Neural progenitor cell (in vitro differentiated cells): Measurements from ENCODE around the gene MACROD1.

Experiments used
- CTCF ChIP-seq: fragments of 200-600 bp; sonication (generic); IDR thresholded peaks from 2 replicates; pipeline ENCODE4 v1.5.1; 2017; ENCODE audit warnings: antibody characterized with exemption, mild to moderate bottlenecking
- EZH2phosphoT487 ChIP-seq: fragments of 200-600 bp; sonication (generic); IDR thresholded peaks from 2 replicates; pipeline ENCODE4 v1.6.1; 2017; ENCODE audit warnings: antibody characterized with exemption

- TF ChIP-seq CTCF (no peak), EZH2phosphoT487 (no peak)
Observed at GRCh38 chr11:64098318-64098831, 67.5 kb downstream of the MACROD1 start.
